ENCODE measurements around the gene HEATR9.

GRCh38 chr17:35912339-35912912 is 43.7 kb upstream of the HEATR9 start:
- TF ChIP-seq, protein P1, sequence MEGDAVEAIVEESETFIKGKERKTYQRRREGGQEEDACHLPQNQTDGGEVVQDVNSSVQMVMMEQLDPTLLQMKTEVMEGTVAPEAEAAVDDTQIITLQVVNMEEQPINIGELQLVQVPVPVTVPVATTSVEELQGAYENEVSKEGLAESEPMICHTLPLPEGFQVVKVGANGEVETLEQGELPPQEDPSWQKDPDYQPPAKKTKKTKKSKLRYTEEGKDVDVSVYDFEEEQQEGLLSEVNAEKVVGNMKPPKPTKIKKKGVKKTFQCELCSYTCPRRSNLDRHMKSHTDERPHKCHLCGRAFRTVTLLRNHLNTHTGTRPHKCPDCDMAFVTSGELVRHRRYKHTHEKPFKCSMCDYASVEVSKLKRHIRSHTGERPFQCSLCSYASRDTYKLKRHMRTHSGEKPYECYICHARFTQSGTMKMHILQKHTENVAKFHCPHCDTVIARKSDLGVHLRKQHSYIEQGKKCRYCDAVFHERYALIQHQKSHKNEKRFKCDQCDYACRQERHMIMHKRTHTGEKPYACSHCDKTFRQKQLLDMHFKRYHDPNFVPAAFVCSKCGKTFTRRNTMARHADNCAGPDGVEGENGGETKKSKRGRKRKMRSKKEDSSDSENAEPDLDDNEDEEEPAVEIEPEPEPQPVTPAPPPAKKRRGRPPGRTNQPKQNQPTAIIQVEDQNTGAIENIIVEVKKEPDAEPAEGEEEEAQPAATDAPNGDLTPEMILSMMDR (IDR thresholded peaks at IDR 0.05): no peak
- no peak for TF ChIP-seq POLR2AphosphoS5 (IDR thresholded peaks at IDR 0.05)

Measured in prostate gland (tissue), 2 donors.